GM12872 (cell line): Measurements from ENCODE around the gene RPP30.

ENCODE experiments used
- TF ChIP-seq, protein P1 (sequence below): IDR thresholded peaks from 3 replicates; pipeline ENCODE4 v1.5.1; 2011; ENCODE audit warnings: low read depth, mild to moderate bottlenecking, low read length, moderate library complexity; ENCODE audit not compliant: insufficient read depth

RPP30 gene

DNA sequence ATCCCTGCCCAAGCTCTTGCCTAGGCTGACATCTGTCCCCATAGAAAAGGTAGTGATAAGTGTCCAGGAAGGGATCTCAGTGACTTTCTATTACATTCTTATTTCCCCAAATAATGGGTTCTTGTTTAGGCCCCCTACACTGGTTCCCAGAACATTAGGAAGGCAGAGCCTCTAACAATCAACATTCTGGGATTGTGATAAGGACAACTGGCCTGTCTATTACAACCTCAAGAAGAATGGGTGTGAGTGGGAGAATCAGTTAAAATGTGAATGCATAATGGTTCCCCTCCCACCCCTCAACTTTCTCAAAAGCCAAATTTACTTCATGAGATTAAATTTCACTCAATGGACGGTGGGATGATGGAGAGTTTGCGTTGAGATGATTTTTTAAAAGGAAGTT, 55.5 kb downstream of the RPP30 start:
- TF ChIP-seq, protein P1, sequence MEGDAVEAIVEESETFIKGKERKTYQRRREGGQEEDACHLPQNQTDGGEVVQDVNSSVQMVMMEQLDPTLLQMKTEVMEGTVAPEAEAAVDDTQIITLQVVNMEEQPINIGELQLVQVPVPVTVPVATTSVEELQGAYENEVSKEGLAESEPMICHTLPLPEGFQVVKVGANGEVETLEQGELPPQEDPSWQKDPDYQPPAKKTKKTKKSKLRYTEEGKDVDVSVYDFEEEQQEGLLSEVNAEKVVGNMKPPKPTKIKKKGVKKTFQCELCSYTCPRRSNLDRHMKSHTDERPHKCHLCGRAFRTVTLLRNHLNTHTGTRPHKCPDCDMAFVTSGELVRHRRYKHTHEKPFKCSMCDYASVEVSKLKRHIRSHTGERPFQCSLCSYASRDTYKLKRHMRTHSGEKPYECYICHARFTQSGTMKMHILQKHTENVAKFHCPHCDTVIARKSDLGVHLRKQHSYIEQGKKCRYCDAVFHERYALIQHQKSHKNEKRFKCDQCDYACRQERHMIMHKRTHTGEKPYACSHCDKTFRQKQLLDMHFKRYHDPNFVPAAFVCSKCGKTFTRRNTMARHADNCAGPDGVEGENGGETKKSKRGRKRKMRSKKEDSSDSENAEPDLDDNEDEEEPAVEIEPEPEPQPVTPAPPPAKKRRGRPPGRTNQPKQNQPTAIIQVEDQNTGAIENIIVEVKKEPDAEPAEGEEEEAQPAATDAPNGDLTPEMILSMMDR = no peak

DNA sequence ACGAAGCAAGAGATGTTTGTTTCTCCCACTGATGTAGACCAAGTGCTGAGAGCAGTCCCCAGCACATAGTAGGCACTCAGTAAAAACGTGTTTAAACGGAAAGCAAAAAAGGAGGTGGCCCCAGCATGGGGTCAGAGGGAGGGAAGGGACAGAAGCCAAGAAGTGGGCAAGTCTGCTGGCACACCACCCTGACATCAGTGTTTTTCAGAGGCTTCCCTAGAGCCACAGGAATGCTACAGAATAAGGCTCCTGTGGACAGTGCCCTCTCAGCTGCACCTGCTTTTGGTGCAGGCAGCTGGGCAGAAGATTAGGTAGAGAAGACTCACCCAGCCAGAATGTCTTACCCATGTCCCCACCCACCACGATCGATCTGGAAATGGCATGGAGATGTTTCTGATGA, 57.4 kb downstream of the RPP30 start:
- TF ChIP-seq, protein P1 = no peak

DNA sequence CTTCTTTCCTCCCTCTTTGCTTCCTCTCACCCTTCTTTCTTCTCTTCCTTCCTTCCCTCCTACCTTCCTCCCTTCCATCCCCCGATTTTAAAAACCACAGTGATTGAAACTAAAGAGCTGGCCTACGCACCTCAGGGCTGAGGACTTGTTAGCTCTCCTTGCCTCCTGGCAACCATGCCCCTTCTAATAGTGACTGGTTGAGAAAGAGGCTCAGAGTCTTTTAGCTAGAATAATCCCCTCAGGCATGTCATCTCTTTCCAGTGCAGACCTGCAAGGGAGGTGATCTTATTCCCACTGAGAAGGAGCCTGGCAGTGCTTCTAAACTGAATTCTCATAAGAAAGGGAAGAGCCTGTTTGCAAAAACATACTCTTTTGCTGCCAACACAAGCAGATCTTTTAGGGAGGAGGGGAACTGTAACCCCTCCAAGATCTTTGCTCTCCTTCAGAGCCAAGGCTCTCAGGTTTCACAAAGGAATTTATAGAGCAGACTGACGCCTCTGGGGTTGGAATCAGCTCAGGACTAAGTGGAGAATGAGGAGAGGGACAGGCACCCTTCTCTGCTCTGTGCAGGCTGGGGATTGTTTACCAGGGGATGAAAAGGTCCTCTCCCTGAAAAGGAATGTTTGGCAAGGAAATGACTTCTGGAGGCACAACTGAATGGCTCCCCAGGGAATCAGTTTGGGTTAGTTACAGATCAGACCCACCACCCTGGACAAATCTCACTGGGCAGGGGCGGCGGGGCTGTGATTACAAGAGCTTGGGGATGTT, 58.5 kb downstream of the RPP30 start:
- TF ChIP-seq, protein P1 = no peak

DNA sequence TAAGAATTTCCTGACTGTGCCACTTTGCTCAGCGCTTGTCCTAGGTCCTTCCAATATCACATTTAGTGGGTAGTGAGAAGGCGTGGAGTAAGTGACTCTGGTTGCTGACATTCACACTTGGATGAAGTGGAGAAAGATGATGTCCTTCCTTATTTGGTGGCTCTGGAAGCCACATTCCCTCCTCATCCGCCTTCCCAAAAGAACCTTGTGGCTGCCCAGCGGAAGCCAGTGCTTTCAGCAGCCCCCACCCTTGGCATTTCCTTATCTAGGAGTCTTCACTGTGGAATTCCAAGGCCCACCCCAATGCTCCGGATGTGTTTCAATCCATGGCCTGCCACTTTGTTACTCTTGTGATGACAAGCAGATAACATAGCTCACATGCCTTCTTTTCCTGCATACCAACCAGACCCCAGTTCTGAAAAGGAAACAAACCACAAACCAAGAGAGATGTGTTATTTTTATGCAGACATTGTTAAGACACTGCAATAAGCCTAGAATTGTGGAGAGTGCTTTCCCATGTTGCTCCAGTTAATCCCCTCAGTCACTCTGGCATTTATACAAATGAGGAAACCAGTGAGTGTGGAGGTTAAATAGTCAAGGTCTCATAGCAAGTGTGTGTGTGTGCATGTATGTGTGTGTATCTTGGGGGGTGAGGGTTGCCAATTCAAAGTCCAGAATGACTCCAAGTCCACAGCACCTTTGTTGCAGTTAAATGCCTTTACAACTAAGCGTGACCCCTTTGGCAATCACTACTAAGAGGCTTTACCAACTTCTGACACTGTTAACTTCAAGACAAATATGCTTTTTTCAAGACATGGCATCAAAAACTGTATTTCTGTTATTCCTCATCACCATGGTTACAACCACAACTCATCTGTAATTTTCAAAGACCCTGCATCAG, 59.4 kb downstream of the RPP30 start:
- TF ChIP-seq, protein P1 = no peak

DNA sequence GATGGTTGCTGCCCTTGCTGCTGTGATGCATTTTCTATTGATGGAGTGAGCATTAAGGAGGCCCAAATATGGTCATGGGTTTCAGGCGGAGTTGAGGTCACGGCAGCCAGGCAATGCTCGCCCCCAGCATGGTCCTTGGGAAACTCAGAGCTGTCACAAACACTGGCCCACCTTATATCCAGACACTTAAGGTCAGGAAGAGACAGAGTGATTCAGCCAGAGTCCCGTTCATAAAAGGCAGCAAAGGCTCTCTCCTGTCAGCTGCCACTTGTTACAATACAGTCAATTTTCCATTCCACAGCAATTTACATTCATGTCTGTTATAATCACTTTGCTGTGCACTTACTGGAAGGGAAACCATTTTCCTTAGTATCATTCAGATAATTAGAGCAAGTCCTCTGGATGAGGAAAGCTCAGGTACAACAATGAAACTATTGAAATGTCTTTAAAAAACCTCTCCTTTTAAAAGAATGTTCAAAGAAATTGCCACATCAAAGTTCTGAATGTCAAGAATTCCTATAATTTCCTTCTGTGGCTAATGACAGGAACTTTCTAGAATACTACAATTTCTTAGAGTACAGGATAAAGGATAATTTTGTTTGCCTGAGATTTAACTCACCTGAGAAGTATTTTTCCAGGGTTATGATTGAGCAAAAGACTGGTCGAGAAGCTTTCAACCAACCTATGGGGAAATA, 64.0 kb downstream of the RPP30 start:
- TF ChIP-seq, protein P1 = no peak

DNA sequence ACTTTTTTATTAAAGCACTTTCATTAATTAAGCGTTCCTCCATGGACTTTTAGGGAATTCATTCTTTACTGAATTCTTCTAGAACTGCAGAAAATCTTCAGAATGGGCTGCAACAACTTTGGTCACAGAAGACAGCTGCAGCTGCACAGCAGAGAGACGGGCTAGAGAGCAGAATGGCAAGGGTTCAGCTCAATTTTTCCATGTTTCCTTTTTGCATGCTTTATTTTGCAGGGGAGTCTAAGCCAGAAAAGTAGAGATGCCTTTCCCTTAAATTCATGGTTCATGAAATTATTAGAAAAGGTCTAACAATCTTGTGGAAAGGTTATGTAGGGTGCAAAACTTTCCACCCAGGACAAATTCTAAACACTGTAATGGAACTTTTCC, 64.5 kb downstream of the RPP30 start:
- TF ChIP-seq, protein P1 = no peak
